TTC549 (cell line): ENCODE results near the gene COMMD3.

Source experiments
- FAIRE-seq: peaks from 2 replicates; lab custom pipeline; 2012; peaks lifted over from hg19 to GRCh38; lab: Jason Lieb, UNC

COMMD3 gene

GRCh38 chr10:22366771-22367170 lies 50.6 kb downstream of the COMMD3 start:
- no peak for FAIRE-seq

- FAIRE-seq: no peak
These were observed 51.3 kb downstream of the COMMD3 start for GRCh38 chr10:22367471-22367870.

GRCh38 chr10:22368402-22368801 lies 52.2 kb downstream of the COMMD3 start:
- FAIRE-seq: no peak

GRCh38 chr10:22368981-22369380 lies 52.8 kb downstream of the COMMD3 start:
- FAIRE-seq: no peak

- FAIRE-seq: no peak
These were observed 53.4 kb downstream of the COMMD3 start for GRCh38 chr10:22369434-22370072.
